ENCODE data around the gene BCAT1.

DNA sequence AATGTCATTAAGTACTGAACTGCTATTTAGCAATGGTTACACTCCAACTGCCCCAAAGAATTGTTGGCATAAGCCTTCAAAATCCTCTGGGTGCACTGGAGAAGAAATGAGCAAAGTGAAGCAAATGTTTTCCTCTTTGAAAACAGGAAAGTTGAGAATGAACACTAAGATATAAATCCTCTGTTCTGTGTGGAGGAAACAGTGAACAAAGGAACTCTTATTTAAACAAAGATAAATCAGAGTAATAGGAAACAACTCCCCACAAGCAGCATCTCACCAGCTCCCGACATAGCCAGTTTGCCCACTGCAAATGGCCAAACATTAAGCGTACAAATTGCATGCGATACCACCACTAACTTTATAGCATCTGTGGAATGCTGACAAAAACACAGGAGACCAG lies 54.0 kb downstream of the BCAT1 start:
- TF ChIP-seq TAF1 (IDR thresholded peaks at IDR 0.05; ENCODE audit: borderline replicate concordance, low read depth, low read length) (no peak), POLR2A (IDR thresholded peaks at IDR 0.05; ENCODE audit: low read depth, low read length) (no peak), POLR2AphosphoS5 (IDR thresholded peaks at IDR 0.05; ENCODE audit: low read depth, low read length) (no peak)
